ENCODE results near the gene OR2AE1. TPM values are rescaled to one million over a fixed set of nuclear protein-coding genes. Genes with fewer than 3 reads are reported as not detected.

Gene OR2AE1
- total and polyA plus RNA-seq, 2 donors from 2014 or later: not detected

- Histone ChIP-seq H3K9me3 (ENCODE audit: control insufficient read depth in 2 of 3, insufficient read depth in 1 of 3, low read length in 3 of 3) (no peaks in the 10 kb centered on the region), H3K27ac (ENCODE audit: low read depth in 2 of 2, low read length in 2 of 2) (peak overlapping the region; percentile 69 to 79), H3K27me3 (ENCODE audit: control insufficient read depth, insufficient read depth, low read length) (no peaks in the 10 kb centered on the region), H3K4me1 (ENCODE audit: control insufficient read depth in 2 of 3, insufficient read depth in 2 of 3, low read depth in 1 of 3, low read length in 3 of 3) (peaks cover 0 to 33% (median 15%) of the 10 kb centered on the region in 3 donors), H3K4me3 (ENCODE audit: low read length in 3 of 3) (no peak overlapping the region), H3K36me3 (ENCODE audit: control insufficient read depth in 2 of 3, insufficient read depth in 3 of 3, low read length in 3 of 3) (no peaks in the 10 kb centered on the region), H3K9ac (ENCODE audit: low read length in 3 of 3) (peak overlapping the region in 1 of 3 donors; percentile 41)
- intact Hi-C loops (cut with DNase I): no loop called here
- DNase-seq (peak in 2 of 5 donors; percentile 62 to 65), FAIRE-seq (peak; percentile 88)
- TF ChIP-seq CTCF (IDR thresholded peaks at IDR 0.05; ENCODE audit: borderline replicate concordance, extremely low read depth, insufficient read depth): no peak
Measured at GRCh38 chr7:99829524-99830160, 47.2 kb downstream of the OR2AE1 start.

DNA sequence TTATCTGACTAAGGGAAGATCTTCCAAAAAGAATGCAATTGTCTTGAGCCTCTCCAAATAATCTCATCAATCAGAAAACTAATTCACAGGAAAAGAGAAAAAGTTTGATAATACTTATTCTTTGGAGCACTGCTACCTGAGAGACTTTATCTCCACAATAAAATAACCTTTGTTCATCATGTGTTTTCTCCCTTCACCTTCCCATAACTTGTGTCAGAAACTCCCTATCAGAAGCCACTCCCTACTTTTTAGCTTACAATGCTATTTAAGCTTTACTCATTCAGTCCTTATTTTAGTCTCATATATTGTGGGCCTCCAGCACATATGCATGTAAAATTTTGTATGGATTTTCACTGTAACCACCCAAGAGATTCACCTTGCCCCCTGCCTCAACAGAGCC, 48.0 kb downstream of the OR2AE1 start:
- no peak overlapping the region for H3K4me3 ChIP-seq (ENCODE audit: low read length in 3 of 3)
- FAIRE-seq: no peak
- no peaks in the 10 kb centered on the region for H3K36me3 ChIP-seq (ENCODE audit: control insufficient read depth in 2 of 3, insufficient read depth in 3 of 3, low read length in 3 of 3)
- peaks cover 0 to 33% (median 15%) of the 10 kb centered on the region in 3 donors for H3K4me1 ChIP-seq (ENCODE audit: control insufficient read depth in 2 of 3, insufficient read depth in 2 of 3, low read depth in 1 of 3, low read length in 3 of 3)
- H3K27ac ChIP-seq (ENCODE audit: low read depth in 2 of 2, low read length in 2 of 2): peak overlapping the region; percentile 68 to 79
- no peak for DNase-seq
- no peak for TF ChIP-seq CTCF (IDR thresholded peaks at IDR 0.05; ENCODE audit: borderline replicate concordance, extremely low read depth, insufficient read depth)
- intact Hi-C loops (cut with DNase I): no loop called here
- H3K27me3 ChIP-seq (ENCODE audit: control insufficient read depth, insufficient read depth, low read length): no peaks in the 10 kb centered on the region
- H3K9me3 ChIP-seq (ENCODE audit: control insufficient read depth in 2 of 3, insufficient read depth in 1 of 3, low read length in 3 of 3): no peaks in the 10 kb centered on the region
- peak overlapping the region in 1 of 3 donors; percentile 41 for H3K9ac ChIP-seq (ENCODE audit: low read length in 3 of 3)

DNA sequence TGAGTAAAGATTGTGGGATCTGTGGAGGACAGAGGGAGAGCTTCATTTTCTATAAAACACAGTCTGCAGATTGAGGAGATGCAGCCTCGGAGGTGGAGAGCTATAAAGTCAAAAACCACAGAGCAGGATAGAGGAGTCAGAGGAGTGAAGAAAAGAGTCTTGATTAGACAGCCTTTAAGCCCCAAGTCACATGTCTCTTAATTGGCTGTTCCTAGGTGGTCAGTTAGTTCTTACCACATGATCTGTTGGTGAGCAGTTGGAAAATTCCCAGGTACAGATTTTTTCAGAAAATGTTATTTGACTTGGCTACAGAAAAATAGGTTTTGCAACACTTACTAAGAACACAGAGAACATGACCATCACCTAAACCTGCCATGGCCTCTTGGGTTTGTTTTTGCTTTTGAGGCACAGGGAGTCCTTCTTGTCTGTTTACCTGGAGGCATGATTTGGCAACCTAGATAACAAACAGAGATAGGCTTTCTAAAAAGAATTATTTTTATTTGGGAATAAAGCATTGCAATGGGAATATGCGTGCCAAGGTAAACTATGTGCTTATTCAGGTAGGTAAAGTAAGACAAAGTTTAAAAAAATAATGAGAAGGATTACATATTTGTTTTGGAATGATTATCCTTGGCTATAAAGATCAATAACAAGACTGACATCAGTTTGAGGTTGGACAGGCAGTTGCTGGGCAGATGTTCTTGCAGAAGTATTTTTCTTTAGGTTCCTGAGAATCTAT, 49.6 kb downstream of the OR2AE1 start:
- no peak overlapping the region for H3K9ac ChIP-seq (ENCODE audit: low read length in 3 of 3)
- no peaks in the 10 kb centered on the region for H3K27me3 ChIP-seq (ENCODE audit: control insufficient read depth, insufficient read depth, low read length)
- no peak overlapping the region for H3K4me3 ChIP-seq (ENCODE audit: low read length in 3 of 3)
- intact Hi-C loops (cut with DNase I): no loop called here
- FAIRE-seq (no peak), DNase-seq (no peak)
- H3K9me3 ChIP-seq (ENCODE audit: control insufficient read depth in 2 of 3, insufficient read depth in 1 of 3, low read length in 3 of 3): no peaks in the 10 kb centered on the region
- H3K4me1 ChIP-seq (ENCODE audit: control insufficient read depth in 2 of 3, insufficient read depth in 2 of 3, low read depth in 1 of 3, low read length in 3 of 3): peaks cover 0 to 33% (median 15%) of the 10 kb centered on the region in 3 donors
- TF ChIP-seq CTCF (IDR thresholded peaks at IDR 0.05; ENCODE audit: borderline replicate concordance, extremely low read depth, insufficient read depth): no peak
- H3K36me3 ChIP-seq (ENCODE audit: control insufficient read depth in 2 of 3, insufficient read depth in 3 of 3, low read length in 3 of 3): no peaks in the 10 kb centered on the region
- peak overlapping the region; percentile 16 to 21 for H3K27ac ChIP-seq (ENCODE audit: low read depth in 2 of 2, low read length in 2 of 2)

Other genes with a start within 250 kb of the OR2AE1 start
- 13.5 TPM for gene CYP3A5, start 197.0 kb downstream of the OR2AE1 start, total RNA-seq
- 7.6 TPM for gene CYP3A5, start 197.0 kb downstream of the OR2AE1 start, polyA plus RNA-seq (ENCODE audit: insufficient read depth, low read depth, low replicate concordance)
- not detected for gene CYP3A7, start 141.8 kb downstream of the OR2AE1 start, total RNA-seq
- 0.69 TPM for gene CYP3A7, start 141.8 kb downstream of the OR2AE1 start, polyA plus RNA-seq (ENCODE audit: insufficient read depth, low read depth, low replicate concordance)
- not detected for gene CYP3A4, start 92.8 kb downstream of the OR2AE1 start, total RNA-seq
- 0.37 TPM for gene CYP3A4, start 92.8 kb downstream of the OR2AE1 start, polyA plus RNA-seq (ENCODE audit: insufficient read depth, low read depth, low replicate concordance)
- 0.16 TPM for gene CYP3A43, start 49.0 kb downstream of the OR2AE1 start, total RNA-seq
- gene CYP3A43, start 49.0 kb downstream of the OR2AE1 start, polyA plus RNA-seq (ENCODE audit: insufficient read depth, low read depth, low replicate concordance): not detected
- gene TRIM4, start 42.5 kb upstream of the OR2AE1 start, total RNA-seq: 30.9 TPM
- 15.4 TPM for gene TRIM4, start 42.5 kb upstream of the OR2AE1 start, polyA plus RNA-seq (ENCODE audit: insufficient read depth, low read depth, low replicate concordance)
- gene GJC3, start 52.6 kb upstream of the OR2AE1 start, total RNA-seq: not detected
- gene GJC3, start 52.6 kb upstream of the OR2AE1 start, polyA plus RNA-seq (ENCODE audit: insufficient read depth, low read depth, low replicate concordance): 0.73 TPM
- 10.0 TPM for gene AZGP1, start 99.0 kb upstream of the OR2AE1 start, total RNA-seq
- 198 TPM for gene AZGP1, start 99.0 kb upstream of the OR2AE1 start, polyA plus RNA-seq (ENCODE audit: insufficient read depth, low read depth, low replicate concordance)
- 76.6 TPM for gene ZKSCAN1, start 138.6 kb upstream of the OR2AE1 start, total RNA-seq
- gene ZKSCAN1, start 138.6 kb upstream of the OR2AE1 start, polyA plus RNA-seq (ENCODE audit: insufficient read depth, low read depth, low replicate concordance): 7.7 TPM
- gene ZSCAN21, start 172.7 kb upstream of the OR2AE1 start, total RNA-seq: 12.4 TPM
- 10.8 TPM for gene ZSCAN21, start 172.7 kb upstream of the OR2AE1 start, polyA plus RNA-seq (ENCODE audit: insufficient read depth, low read depth, low replicate concordance)
- gene ZNF3, start 204.7 kb upstream of the OR2AE1 start, total RNA-seq: 30.8 TPM
- 15.8 TPM for gene ZNF3, start 204.7 kb upstream of the OR2AE1 start, polyA plus RNA-seq (ENCODE audit: insufficient read depth, low read depth, low replicate concordance)
- 89.1 TPM for gene COPS6, start 211.9 kb upstream of the OR2AE1 start, total RNA-seq
- 166 TPM for gene COPS6, start 211.9 kb upstream of the OR2AE1 start, polyA plus RNA-seq (ENCODE audit: insufficient read depth, low read depth, low replicate concordance)
- 47.2 TPM for gene MCM7, start 224.4 kb upstream of the OR2AE1 start, total RNA-seq
- 21.0 TPM for gene MCM7, start 224.4 kb upstream of the OR2AE1 start, polyA plus RNA-seq (ENCODE audit: insufficient read depth, low read depth, low replicate concordance)
- gene AP4M1, start 224.6 kb upstream of the OR2AE1 start, total RNA-seq: 22.8 TPM
- gene AP4M1, start 224.6 kb upstream of the OR2AE1 start, polyA plus RNA-seq (ENCODE audit: insufficient read depth, low read depth, low replicate concordance): 16.4 TPM
- gene TAF6, start 242.3 kb upstream of the OR2AE1 start, total RNA-seq: 62.7 TPM
- gene TAF6, start 242.3 kb upstream of the OR2AE1 start, polyA plus RNA-seq (ENCODE audit: insufficient read depth, low read depth, low replicate concordance): 41.3 TPM
- gene CNPY4, start 242.6 kb upstream of the OR2AE1 start, total RNA-seq: 11.6 TPM
- 22.0 TPM for gene CNPY4, start 242.6 kb upstream of the OR2AE1 start, polyA plus RNA-seq (ENCODE audit: insufficient read depth, low read depth, low replicate concordance)
- 2.4 TPM for gene MBLAC1, start 249.9 kb upstream of the OR2AE1 start, total RNA-seq
- 3.7 TPM for gene MBLAC1, start 249.9 kb upstream of the OR2AE1 start, polyA plus RNA-seq (ENCODE audit: insufficient read depth, low read depth, low replicate concordance)

All from kidney (tissue), 14 donors.